GM21526 (cell line): ENCODE measurements around the gene BCL7A.

Experiments used
- ATAC-seq: cut with Tn5 transposase; IDR thresholded peaks from one replicate; pipeline ENCODE4 v1.9.1; 2021; ENCODE audit warnings: moderate library complexity; ENCODE audit not compliant: unreplicated experiment, low FRiP score

BCL7A gene

DNA sequence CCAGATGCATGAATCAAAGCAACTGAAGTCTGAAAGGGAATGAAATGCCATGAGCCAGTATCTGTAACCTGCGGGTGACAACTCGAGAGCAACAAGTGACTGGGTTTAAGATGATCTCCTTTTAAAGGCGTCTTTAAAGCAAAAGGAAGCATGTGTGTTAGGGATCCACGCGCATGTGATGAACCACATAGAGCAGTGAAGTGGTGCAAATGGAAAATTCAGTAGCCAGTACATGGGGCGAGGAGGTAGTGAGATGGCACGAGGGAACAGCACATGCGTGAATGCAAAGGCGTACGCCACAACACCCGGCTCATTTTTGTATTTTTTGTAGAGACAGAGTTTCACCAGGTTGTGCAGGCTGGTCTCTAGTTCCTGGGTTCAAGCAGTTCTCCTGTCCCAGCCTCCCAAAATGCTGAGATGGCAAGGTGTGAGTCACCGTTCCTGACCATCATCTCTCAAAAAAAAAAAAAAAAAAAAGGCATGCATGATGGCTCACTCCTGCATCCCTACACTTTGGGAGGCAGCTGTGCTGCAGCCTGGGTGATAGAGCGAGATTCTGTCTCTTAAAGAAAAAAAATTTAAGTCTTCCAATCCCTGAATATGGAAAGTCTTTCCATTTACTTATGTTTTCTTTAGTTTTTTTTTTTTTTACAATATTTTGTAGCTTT, 24.6 kb upstream of the BCL7A start:
- ATAC-seq, result no peak

- no peak for ATAC-seq
Observed at GRCh38 chr12:122001466-122002209, 20.0 kb upstream of the BCL7A start.

- no peak for ATAC-seq
Observed at GRCh38 chr12:122003651-122004611, 17.8 kb upstream of the BCL7A start.

DNA sequence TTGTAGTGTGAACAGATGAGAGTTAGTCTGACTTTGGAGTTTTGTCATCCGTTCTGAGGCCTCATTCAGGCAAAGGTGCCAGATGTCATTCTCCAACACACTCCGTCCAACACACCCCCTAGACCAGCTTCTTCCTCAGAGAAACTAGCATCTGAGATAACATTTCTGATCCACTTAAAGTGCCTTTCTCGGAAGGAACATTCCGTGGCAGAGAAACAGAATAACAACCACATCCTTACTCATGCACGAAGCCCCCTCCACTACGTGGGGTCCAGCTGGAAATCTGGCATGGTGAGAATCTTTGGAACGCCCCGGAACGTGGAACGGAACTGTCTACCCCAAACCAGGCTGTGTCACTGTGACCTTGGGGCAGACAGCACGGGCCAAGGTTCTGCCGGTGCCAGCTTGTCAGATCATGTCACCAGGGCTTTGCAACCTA, 17.0 kb upstream of the BCL7A start:
- no peak for ATAC-seq

DNA sequence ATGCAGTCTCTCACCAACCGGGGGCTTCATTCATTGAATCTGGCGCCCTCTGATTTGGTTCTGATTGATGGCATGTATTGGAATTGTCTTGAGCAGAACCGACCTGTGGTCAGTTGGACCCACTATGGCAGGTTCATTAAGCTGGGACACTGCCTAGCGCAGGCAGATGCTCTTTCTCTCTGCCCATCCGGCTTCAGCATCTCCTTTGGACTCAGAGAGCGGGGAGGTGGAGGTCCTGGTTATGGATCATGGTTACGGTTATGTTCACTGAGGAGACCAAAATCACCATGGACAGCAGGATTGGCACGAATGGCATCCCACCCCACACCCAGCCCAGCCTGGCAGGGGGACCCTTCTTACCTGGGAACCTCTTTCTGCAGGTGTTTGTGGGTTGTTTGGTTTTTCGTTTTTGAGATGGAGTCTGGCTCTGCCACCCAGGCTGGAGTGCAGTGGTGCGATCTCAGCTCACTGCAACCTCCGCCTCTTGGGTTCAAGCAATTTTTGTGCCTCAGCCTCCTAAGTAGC, 16.4 kb upstream of the BCL7A start:
- no peak for ATAC-seq

- no peak for ATAC-seq
Observed at GRCh38 chr12:122006186-122006926, 15.3 kb upstream of the BCL7A start.

DNA sequence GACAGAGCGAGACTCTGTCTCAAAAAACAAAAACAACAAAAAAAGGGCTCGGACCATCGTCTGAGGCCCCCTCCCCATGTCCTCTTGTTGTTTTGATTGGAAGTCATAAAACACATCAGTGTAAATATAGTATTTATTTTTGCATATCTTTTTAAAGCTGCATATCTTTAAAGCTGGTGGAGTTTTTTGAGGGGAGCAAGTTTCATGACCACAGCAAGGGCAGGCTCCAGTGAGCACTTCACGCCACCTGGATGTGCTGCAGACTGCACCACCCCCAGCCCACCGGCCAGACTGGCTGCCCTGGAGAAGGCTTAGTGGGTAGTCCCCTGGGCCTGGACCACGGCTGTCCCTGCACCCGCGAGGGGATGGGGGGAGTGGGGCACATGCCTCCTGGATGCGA, 11.9 kb upstream of the BCL7A start:
- ATAC-seq, result no peak

- no peak for ATAC-seq
Observed at GRCh38 chr12:122012184-122012583, 9.5 kb upstream of the BCL7A start.

- ATAC-seq, result no peak
Observed at GRCh38 chr12:122013136-122013535, 8.5 kb upstream of the BCL7A start.

DNA sequence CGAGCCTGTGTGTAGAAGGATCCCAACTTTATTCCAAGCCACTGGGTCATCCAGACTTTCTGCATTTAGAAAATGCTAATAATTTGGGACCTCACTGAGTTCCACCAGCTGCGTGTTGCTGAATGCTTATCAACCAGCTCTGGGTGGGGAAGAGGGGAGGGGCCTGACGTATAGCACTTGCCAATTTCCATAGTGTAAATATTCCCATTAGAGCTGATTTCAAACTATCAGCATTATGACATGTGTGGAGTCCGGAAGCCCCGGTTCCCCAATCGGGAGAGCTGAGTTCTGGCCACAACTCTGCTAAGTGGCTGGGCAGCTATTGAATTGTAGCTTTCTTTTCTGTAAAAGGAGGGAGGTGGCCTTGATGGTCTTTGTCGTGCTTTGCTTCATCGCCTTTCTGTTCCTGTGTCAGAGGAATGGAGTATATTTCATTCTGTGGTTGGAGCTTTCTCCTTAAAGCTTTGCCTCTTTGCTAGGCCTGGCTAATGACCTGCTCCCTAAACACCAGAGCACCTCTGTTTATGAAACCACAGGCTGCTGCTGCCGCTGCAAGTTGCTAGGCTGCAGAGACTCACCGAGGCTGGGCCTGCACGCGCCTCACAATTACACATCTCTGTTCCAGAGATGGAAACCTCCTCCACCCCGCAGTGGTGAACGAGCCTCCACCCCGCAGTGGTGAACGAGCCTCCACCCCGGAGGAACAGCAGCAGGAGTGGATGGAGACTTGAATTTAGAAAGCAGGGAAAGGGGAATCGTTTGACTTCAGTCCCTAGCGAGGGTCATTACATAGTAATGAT, 7.7 kb upstream of the BCL7A start:
- ATAC-seq, result no peak

DNA sequence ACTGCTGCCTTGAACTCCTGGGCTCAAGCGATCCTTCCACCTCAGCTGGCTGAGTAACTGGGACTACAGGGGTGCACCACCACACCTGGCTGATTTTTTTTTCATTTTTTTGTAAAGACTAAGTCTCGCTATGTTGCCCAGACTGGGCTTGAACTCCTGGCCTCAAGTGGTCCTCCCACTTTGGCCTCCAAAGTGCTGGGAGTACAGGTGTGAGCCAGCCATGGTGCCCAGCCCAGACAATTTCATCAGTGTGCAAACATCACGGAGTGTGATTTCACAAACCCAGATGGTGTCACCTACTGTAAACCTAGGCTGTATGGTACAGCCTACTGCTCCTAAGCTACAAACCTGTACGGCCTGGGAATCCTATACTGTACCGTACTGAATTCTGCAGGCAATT, 6.9 kb upstream of the BCL7A start:
- ATAC-seq, result no peak

GRCh38 chr12:122018457-122018856, 3.2 kb upstream of the BCL7A start:
- ATAC-seq, result no peak

DNA sequence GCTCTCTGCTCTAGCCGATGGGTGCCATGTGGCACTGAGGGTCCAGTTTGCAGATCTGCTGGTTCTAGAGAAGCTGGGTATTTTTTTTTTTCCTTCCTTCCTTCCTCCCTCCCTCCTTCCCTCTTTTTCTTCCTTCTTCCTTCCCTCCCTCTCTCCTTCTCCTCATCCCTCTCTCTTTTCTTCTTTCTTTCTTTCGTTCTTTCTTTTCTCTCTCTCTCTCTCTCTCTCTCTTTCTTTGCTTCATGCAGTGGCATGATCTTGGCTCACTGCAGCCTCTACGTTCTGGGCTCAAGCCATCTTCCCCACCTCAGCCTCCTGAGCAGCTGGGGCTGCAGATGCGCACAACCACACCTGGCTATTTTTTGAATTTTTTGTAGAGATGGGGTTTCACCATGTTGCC, 2.7 kb upstream of the BCL7A start:
- ATAC-seq, result no peak

DNA sequence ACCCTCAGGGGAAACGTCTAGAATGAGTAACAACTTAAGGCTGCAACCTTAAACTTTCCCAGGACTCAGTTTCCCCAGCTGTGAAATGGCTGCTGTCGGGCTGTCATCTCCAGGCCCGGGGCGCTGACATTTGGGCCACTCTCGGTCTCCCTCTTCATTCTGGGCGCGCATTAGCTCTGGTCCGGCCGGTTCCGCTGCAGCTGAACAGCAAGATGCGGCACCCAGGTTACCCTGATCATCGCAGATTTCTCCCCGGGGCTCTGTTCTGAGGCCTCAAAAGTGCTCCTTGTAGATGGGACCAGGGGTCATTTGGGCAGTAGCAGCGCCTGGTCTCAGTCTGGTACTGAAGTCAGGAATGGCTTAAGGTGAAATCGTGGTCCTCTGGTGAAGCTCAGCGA, 890 bp upstream of the BCL7A start:
- no peak for ATAC-seq

- ATAC-seq, result no peak
Observed at GRCh38 chr12:122021193-122021821, 377 bp upstream of the BCL7A start.

- ATAC-seq, result no peak
Observed at GRCh38 chr12:122022393-122023338, 982 bp downstream of the BCL7A start.

- no peak for ATAC-seq
Observed at GRCh38 chr12:122023339-122024131, 1.9 kb downstream of the BCL7A start.
